Neural progenitor cell (in vitro differentiated cells): Measurements from ENCODE around the gene SLC7A1.

Experiments used
- EZH2phosphoT487 ChIP-seq: fragments of 200-600 bp; sonication (generic); IDR thresholded peaks from 2 replicates; pipeline ENCODE4 v1.6.1; 2017; ENCODE audit warnings: antibody characterized with exemption
- TF ChIP-seq, protein P1 (sequence below): fragments of 200-600 bp; sonication (generic); IDR thresholded peaks from 2 replicates; pipeline ENCODE4 v1.5.1; 2017; ENCODE audit warnings: antibody characterized with exemption, mild to moderate bottlenecking

- TF ChIP-seq EZH2phosphoT487, result no peak
- TF ChIP-seq, protein P1, sequence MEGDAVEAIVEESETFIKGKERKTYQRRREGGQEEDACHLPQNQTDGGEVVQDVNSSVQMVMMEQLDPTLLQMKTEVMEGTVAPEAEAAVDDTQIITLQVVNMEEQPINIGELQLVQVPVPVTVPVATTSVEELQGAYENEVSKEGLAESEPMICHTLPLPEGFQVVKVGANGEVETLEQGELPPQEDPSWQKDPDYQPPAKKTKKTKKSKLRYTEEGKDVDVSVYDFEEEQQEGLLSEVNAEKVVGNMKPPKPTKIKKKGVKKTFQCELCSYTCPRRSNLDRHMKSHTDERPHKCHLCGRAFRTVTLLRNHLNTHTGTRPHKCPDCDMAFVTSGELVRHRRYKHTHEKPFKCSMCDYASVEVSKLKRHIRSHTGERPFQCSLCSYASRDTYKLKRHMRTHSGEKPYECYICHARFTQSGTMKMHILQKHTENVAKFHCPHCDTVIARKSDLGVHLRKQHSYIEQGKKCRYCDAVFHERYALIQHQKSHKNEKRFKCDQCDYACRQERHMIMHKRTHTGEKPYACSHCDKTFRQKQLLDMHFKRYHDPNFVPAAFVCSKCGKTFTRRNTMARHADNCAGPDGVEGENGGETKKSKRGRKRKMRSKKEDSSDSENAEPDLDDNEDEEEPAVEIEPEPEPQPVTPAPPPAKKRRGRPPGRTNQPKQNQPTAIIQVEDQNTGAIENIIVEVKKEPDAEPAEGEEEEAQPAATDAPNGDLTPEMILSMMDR, result no peak
These were observed 17.6 kb upstream of the SLC7A1 start for GRCh38 chr13:29613101-29613500.
